Left ventricle myocardium inferior (tissue), 1 donor: ENCODE results near the gene TYW3. TPM values are rescaled to one million over a fixed set of nuclear protein-coding genes. Genes with fewer than 3 reads are reported as not detected.
"Not testable (repeated sequence)": the region's sequence is repeated elsewhere in the genome, so short reads cannot be mapped to it uniquely, and the experiment has no call there.

Experiments used
- DNase-seq: peaks from one replicate; pipeline ENCODE4 v3.0.0-alpha.2; 2020
- H3K27ac ChIP-seq: fragments of 200-600 bp; replicated peaks from 2 replicates; pipeline ENCODE4 v1.8.0; 2021
- H3K27me3 ChIP-seq: fragments of 200-600 bp; 2 replicates; pipeline ENCODE4 v1.8.0; 2021; ENCODE audit warnings: low read depth
- H3K36me3 ChIP-seq: fragments of 200-600 bp; 2 replicates; pipeline ENCODE4 v1.8.0; 2021
- H3K4me1 ChIP-seq: fragments of 200-600 bp; 2 replicates; pipeline ENCODE4 v1.8.0; 2021
- H3K4me3 ChIP-seq: fragments of 200-600 bp; 2 replicates; pipeline ENCODE4 v1.8.0; 2021; ENCODE audit warnings: mild to moderate bottlenecking, moderate library complexity
- H3K9me3 ChIP-seq: fragments of 200-600 bp; replicated peaks from 2 replicates; pipeline ENCODE4 v1.8.0; 2021
- CTCF ChIP-seq: fragments of 200-600 bp; IDR thresholded peaks from 2 replicates; pipeline ENCODE4 v1.8.0; 2021; ENCODE audit warnings: antibody characterized with exemption, mild to moderate bottlenecking, borderline replicate concordance
- intact Hi-C: fragments of 100-400 bp; cut with micrococcal nuclease; formaldehyde crosslinking; loops from one replicate; pipeline ENCODE4 v1.11.0; 2022
- total RNA-seq: library from RNA; stranded (reverse); fragmentation: NEBNext Ultra II Directional; extraction: Animal tissue kit (Norgen Biotek cat#: 25700); gene quantifications from one replicate; pipeline ENCODE4 v1.2.1, GENCODE V29; 2021
- donor health status: DM: no; HTN: yes; CAD: no; lungs with severe emphysema.

TYW3 gene
- total RNA-seq, 1 donor from 2014 or later = 20.9 TPM

GRCh38 chr1:74729741-74730478 is 3.0 kb upstream of the TYW3 start:
- H3K9me3 ChIP-seq = peaks cover 10% of the 10 kb centered on the region
- DNase-seq = no peak
- H3K27ac ChIP-seq = no peak overlapping the region
- intact Hi-C loops = no loop called here
- H3K27me3 ChIP-seq = no peaks in the 10 kb centered on the region
- peaks cover 61% of the 10 kb centered on the region for H3K4me1 ChIP-seq
- no peak overlapping the region for H3K4me3 ChIP-seq
- no peaks in the 10 kb centered on the region for H3K36me3 ChIP-seq
- TF ChIP-seq CTCF = no peak

GRCh38 chr1:74731399-74732052 is 1.4 kb upstream of the TYW3 start:
- Histone ChIP-seq H3K4me1 (peaks cover 66% of the 10 kb centered on the region), H3K27me3 (no peaks in the 10 kb centered on the region), H3K9me3 (no peaks in the 10 kb centered on the region), H3K4me3 (peak overlapping the region; percentile 84), H3K36me3 (peaks cover 4% of the 10 kb centered on the region), H3K27ac (no peak overlapping the region)
- no peak for TF ChIP-seq CTCF
- intact Hi-C loops = no loop called here
- DNase-seq = no peak

GRCh38 chr1:74732071-74732946 is 643 bp upstream of the TYW3 start:
- DNase-seq = not testable (repeated sequence)
- peaks cover 66% of the 10 kb centered on the region for H3K4me1 ChIP-seq

GRCh38 chr1:74733604-74734484 is 892 bp downstream of the TYW3 start:
- H3K36me3 ChIP-seq = peaks cover 27% of the 10 kb centered on the region
- peak overlapping the region; percentile 84 for H3K4me3 ChIP-seq
- peaks cover 62% of the 10 kb centered on the region for H3K4me1 ChIP-seq
- intact Hi-C loops = no loop called here
- DNase-seq = no peak
- no peaks in the 10 kb centered on the region for H3K9me3 ChIP-seq
- H3K27ac ChIP-seq = peak overlapping the region; percentile 92
- peak; percentile 76 for TF ChIP-seq CTCF
- H3K27me3 ChIP-seq = no peaks in the 10 kb centered on the region

More at GRCh38 chr1:74732071-74732946, 643 bp upstream of the TYW3 start:
- H3K4me3 ChIP-seq = peak overlapping the region; percentile 84
- H3K36me3 ChIP-seq = peaks cover 12% of the 10 kb centered on the region
- H3K27ac ChIP-seq = peak overlapping the region; percentile 92
- intact Hi-C loops, H3K9me3 ChIP-seq, H3K27me3 ChIP-seq: not testable (repeated sequence)

- no peaks in the 10 kb centered on the region for H3K9me3 ChIP-seq
- H3K4me1 ChIP-seq = peaks cover 28% of the 10 kb centered on the region
- TF ChIP-seq CTCF = no peak
- H3K27me3 ChIP-seq = no peaks in the 10 kb centered on the region
- no peak overlapping the region for H3K27ac ChIP-seq
- no peak overlapping the region for H3K4me3 ChIP-seq
- DNase-seq = no peak
- H3K36me3 ChIP-seq = peaks cover 55% of the 10 kb centered on the region
- intact Hi-C loops = no loop called here
Observed at GRCh38 chr1:74737333-74737732, 4.4 kb downstream of the TYW3 start.

GRCh38 chr1:74740307-74740980 is 7.5 kb downstream of the TYW3 start:
- H3K36me3 ChIP-seq = peaks cover 82% of the 10 kb centered on the region
- intact Hi-C loops = not testable (repeated sequence)

GRCh38 chr1:74745247-74745646 is 12.3 kb downstream of the TYW3 start:
- H3K27ac ChIP-seq, intact Hi-C loops, DNase-seq, H3K9me3 ChIP-seq, H3K27me3 ChIP-seq, H3K4me1 ChIP-seq, H3K4me3 ChIP-seq: not testable (repeated sequence)
- H3K36me3 ChIP-seq = peaks cover 74% of the 10 kb centered on the region

More at GRCh38 chr1:74740307-74740980, 7.5 kb downstream of the TYW3 start:
- not testable (repeated sequence) for H3K27ac ChIP-seq, H3K4me3 ChIP-seq, H3K4me1 ChIP-seq, DNase-seq, H3K9me3 ChIP-seq, H3K27me3 ChIP-seq
